ENCODE results near the gene CCDC188. TPM values are rescaled to one million over a fixed set of nuclear protein-coding genes. Genes with fewer than 3 reads are reported as not detected.

CCDC188 gene
- total RNA-seq, 2 donors from 2014 or later = 1.00 to 2.5 TPM

- no peak for DNase-seq (ENCODE audit: low spot score)
- intact Hi-C loops (cut with DNase I) = no loop called here
Observed at GRCh38 chr22:20114506-20115475, 36.1 kb downstream of the CCDC188 start.

- DNase-seq (ENCODE audit: low spot score) = no peak
- intact Hi-C loops (cut with DNase I) = no loop called here
Observed at GRCh38 chr22:20113551-20114310, 37.1 kb downstream of the CCDC188 start.

GRCh38 chr22:20112623-20113511 is 38.0 kb downstream of the CCDC188 start:
- intact Hi-C loops (cut with DNase I) = no loop called here
- no peak for DNase-seq (ENCODE audit: low spot score)

- DNase-seq (ENCODE audit: low spot score) = no peak
- intact Hi-C loops (cut with DNase I) = no loop called here
Observed at GRCh38 chr22:20111689-20112622, 38.9 kb downstream of the CCDC188 start.

- intact Hi-C loops (cut with DNase I) = no loop called here
- no peak for DNase-seq (ENCODE audit: low spot score)
Observed at GRCh38 chr22:20111045-20111688, 39.7 kb downstream of the CCDC188 start.

- intact Hi-C loops (cut with DNase I) = no loop called here
- DNase-seq (ENCODE audit: low spot score) = no peak
Observed at GRCh38 chr22:20110359-20110985, 40.4 kb downstream of the CCDC188 start.

GRCh38 chr22:20109411-20110358 is 41.2 kb downstream of the CCDC188 start:
- DNase-seq (ENCODE audit: low spot score) = no peak
- intact Hi-C loops (cut with DNase I) = loop anchor here in 1 of 2 donors (1.0 kb wide), 1 partner anchor 141 kb away; no protein-coding TSS in a partner anchor

- DNase-seq (ENCODE audit: low spot score) = no peak
- intact Hi-C loops (cut with DNase I) = loop anchor here in 1 of 2 donors (1.0 kb wide), 1 partner anchor 140 kb away; no protein-coding TSS in a partner anchor
Observed at GRCh38 chr22:20108757-20109230, 42.1 kb downstream of the CCDC188 start.

- intact Hi-C loops (cut with DNase I) = no loop called here
- no peak for DNase-seq (ENCODE audit: low spot score)
Observed at GRCh38 chr22:20107951-20108756, 42.7 kb downstream of the CCDC188 start.

- DNase-seq (ENCODE audit: low spot score) = no peak
- intact Hi-C loops (cut with DNase I) = no loop called here
Observed at GRCh38 chr22:20107471-20107901, 43.4 kb downstream of the CCDC188 start.

- no peak for DNase-seq (ENCODE audit: low spot score)
- intact Hi-C loops (cut with DNase I) = no loop called here
Observed at GRCh38 chr22:20106849-20107237, 44.0 kb downstream of the CCDC188 start.

- intact Hi-C loops (cut with DNase I) = no loop called here
- DNase-seq (ENCODE audit: low spot score) = no peak
Observed at GRCh38 chr22:20106205-20106848, 44.5 kb downstream of the CCDC188 start.

GRCh38 chr22:20105456-20106204 is 45.2 kb downstream of the CCDC188 start:
- no peak for DNase-seq (ENCODE audit: low spot score)
- intact Hi-C loops (cut with DNase I) = no loop called here

- peak; percentile 38 for DNase-seq (ENCODE audit: low spot score)
- intact Hi-C loops (cut with DNase I) = no loop called here
Observed at GRCh38 chr22:20102203-20102780, 48.6 kb downstream of the CCDC188 start.
